ENCODE measurements around the gene ILK.

DNA sequence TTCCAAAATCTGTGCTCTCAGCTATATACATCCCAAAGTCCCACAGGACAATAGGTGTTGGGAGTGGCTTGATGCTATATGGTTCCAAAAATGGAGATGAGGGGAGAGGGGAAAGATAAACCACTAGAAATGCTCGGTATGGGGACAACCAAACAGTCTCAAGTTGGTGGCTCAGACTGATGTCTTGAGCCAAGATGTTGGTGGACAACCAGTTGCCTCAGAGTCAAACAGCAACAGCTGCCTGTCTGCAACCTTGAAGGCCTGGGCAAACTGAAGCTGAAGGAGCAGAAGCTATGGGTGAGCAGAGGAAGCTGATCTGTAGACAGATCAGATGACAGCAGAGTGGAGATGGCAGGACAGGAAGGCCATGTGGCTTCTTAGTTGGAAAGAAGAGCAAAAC lies 4.1 kb upstream of the ILK start:
- TF ChIP-seq, protein P1, sequence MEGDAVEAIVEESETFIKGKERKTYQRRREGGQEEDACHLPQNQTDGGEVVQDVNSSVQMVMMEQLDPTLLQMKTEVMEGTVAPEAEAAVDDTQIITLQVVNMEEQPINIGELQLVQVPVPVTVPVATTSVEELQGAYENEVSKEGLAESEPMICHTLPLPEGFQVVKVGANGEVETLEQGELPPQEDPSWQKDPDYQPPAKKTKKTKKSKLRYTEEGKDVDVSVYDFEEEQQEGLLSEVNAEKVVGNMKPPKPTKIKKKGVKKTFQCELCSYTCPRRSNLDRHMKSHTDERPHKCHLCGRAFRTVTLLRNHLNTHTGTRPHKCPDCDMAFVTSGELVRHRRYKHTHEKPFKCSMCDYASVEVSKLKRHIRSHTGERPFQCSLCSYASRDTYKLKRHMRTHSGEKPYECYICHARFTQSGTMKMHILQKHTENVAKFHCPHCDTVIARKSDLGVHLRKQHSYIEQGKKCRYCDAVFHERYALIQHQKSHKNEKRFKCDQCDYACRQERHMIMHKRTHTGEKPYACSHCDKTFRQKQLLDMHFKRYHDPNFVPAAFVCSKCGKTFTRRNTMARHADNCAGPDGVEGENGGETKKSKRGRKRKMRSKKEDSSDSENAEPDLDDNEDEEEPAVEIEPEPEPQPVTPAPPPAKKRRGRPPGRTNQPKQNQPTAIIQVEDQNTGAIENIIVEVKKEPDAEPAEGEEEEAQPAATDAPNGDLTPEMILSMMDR (conservative IDR thresholded peaks at IDR 0.05 in 1 of 2, IDR thresholded peaks at IDR 0.05 in 1 of 2; ENCODE audit: low read depth in 1 of 2, low read length in 2 of 2): no peak
- TF ChIP-seq EZH2 (IDR thresholded peaks at IDR 0.05; ENCODE audit: low read length, missing control alignments): no peak
